H1 (cell line): ENCODE data around the gene MACROD2. TPM values are rescaled to one million over a fixed set of nuclear protein-coding genes. Genes with fewer than 3 reads are reported as not detected.

Source experiments
- CHD7 ChIP-seq: fragments of 300-600 bp; sonication (generic); IDR thresholded peaks from 2 replicates; pipeline ENCODE4 v1.7.1; 2012; ENCODE audit warnings: low read length, moderate library complexity, mild to moderate bottlenecking, inconsistent platforms; ENCODE audit not compliant: insufficient replicate concordance
- POLR2AphosphoS5 ChIP-seq: IDR thresholded peaks from 2 replicates; pipeline ENCODE4 v1.6.1; 2011; ENCODE audit warnings: low read depth, low read length
- TEAD4 ChIP-seq: IDR thresholded peaks from 2 replicates; pipeline ENCODE4 v1.6.1; 2012; ENCODE audit warnings: low read depth, low read length, inconsistent platforms, mixed read lengths
- polyA plus RNA-seq, 7 experiments: library from polyadenylated mRNA; depleted of rRNA in 3 of 7; stranded (reverse) in 5 of 7; unstranded in 2 of 7; fragments of >200 nt in 5 of 7; fragments of 200-250 nt in 2 of 7; gene quantifications; 1 replicate in 5 of 7; 2 replicates in 1 of 7; 4 replicates in 1 of 7; pipeline versions ENCODE4 v1.2.1 to v1.2.3, GENCODE V29; 2011 to 2013; ENCODE audit warnings: missing spikeins in 2 of 7, mixed read lengths in 2 of 7
- total RNA-seq: library from RNA; stranded (reverse); fragmentation: NEBNext Ultra II Directional; extraction: Animal tissue kit (Norgen Biotek cat#: 25700); gene quantifications from 2 replicates; pipeline ENCODE4 v1.2.1, GENCODE V29; 2021

MACROD2 gene
- total and polyA plus RNA-seq, 2 of the 8 experiments (the other 6 are each of a cell fraction or from before 2014, with no cell fraction given) = 0.70 to 3.9 TPM

GRCh38 chr20:15599961-15600360 lies 1604.6 kb downstream of the MACROD2 start (continued):
- no peak for TF ChIP-seq CHD7
- TF ChIP-seq TEAD4 = no peak
- no peak for TF ChIP-seq POLR2AphosphoS5
